ENCODE results near the gene CACHD1.

DNA sequence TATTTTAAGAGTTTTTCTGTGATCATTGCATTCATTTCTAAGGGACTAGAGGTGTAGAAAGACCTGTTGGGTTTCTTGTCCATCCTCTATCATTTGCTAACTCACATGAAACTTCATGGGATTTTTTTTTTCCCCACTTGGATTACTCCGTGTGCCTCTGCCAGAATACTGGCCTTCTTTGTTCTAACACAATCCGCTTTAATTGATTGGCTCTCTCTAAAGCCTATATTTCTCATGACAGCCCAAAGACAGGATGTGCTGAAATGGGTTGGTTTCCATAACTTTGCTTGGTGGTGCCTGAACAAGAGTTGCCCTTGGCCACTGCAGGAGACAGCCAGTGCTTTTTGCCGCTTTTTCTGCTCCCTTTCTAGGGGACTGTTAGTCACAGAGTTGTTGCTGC, 12.2 kb downstream of the CACHD1 start:
- TF ChIP-seq, protein P1, sequence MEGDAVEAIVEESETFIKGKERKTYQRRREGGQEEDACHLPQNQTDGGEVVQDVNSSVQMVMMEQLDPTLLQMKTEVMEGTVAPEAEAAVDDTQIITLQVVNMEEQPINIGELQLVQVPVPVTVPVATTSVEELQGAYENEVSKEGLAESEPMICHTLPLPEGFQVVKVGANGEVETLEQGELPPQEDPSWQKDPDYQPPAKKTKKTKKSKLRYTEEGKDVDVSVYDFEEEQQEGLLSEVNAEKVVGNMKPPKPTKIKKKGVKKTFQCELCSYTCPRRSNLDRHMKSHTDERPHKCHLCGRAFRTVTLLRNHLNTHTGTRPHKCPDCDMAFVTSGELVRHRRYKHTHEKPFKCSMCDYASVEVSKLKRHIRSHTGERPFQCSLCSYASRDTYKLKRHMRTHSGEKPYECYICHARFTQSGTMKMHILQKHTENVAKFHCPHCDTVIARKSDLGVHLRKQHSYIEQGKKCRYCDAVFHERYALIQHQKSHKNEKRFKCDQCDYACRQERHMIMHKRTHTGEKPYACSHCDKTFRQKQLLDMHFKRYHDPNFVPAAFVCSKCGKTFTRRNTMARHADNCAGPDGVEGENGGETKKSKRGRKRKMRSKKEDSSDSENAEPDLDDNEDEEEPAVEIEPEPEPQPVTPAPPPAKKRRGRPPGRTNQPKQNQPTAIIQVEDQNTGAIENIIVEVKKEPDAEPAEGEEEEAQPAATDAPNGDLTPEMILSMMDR (IDR thresholded peaks at IDR 0.05) = no peak
- TF ChIP-seq POLR2AphosphoS5 (IDR thresholded peaks at IDR 0.05) (no peak), POLR2A (IDR thresholded peaks at IDR 0.05) (no peak), EP300 (IDR thresholded peaks at IDR 0.05) (no peak)
